GM19395 (cell line): ENCODE data around the gene ADGRF3.
"Not testable (repeated sequence)": the region's sequence is repeated elsewhere in the genome, so short reads cannot be mapped to it uniquely, and the experiment has no call there.

Experiments
- ATAC-seq: cut with Tn5 transposase; IDR thresholded peaks from one replicate; pipeline ENCODE4 v1.9.1; 2021; ENCODE audit warnings: mild to moderate bottlenecking, moderate library complexity; ENCODE audit not compliant: unreplicated experiment

ADGRF3 gene

GRCh38 chr2:26351375-26352090 lies 4.9 kb upstream of the ADGRF3 start:
- no peak for ATAC-seq

GRCh38 chr2:26349690-26350089 lies 3.1 kb upstream of the ADGRF3 start:
- no peak for ATAC-seq

GRCh38 chr2:26347286-26347865 lies 787 bp upstream of the ADGRF3 start:
- ATAC-seq: no peak

GRCh38 chr2:26345545-26346453 lies 790 bp downstream of the ADGRF3 start, which contains the start of gene SELENOI:
Gene SELENOI (plus strand): TSS chr2:26346143. CDS start chr2:26346233, 90 bp downstream.
- peak; percentile 94 for ATAC-seq

- ATAC-seq: no peak
Observed at GRCh38 chr2:26345283-26345544, 1.4 kb downstream of the ADGRF3 start.

GRCh38 chr2:26344581-26345282 lies 1.9 kb downstream of the ADGRF3 start:
- ATAC-seq: no peak

GRCh38 chr2:26340831-26341230 lies 5.8 kb downstream of the ADGRF3 start:
- no peak for ATAC-seq

- ATAC-seq: no peak
Observed at GRCh38 chr2:26337298-26337697, 9.3 kb downstream of the ADGRF3 start.

- ATAC-seq: no peak
Observed at GRCh38 chr2:26336719-26337118, 9.9 kb downstream of the ADGRF3 start.

- ATAC-seq: no peak
Observed at GRCh38 chr2:26335231-26335630, 11.4 kb downstream of the ADGRF3 start.

- no peak for ATAC-seq
Observed at GRCh38 chr2:26333293-26333692, 13.3 kb downstream of the ADGRF3 start.

GRCh38 chr2:26331321-26331720 lies 15.3 kb downstream of the ADGRF3 start:
- ATAC-seq: not testable (repeated sequence)

- ATAC-seq: no peak
Observed at GRCh38 chr2:26330604-26331003, 16.0 kb downstream of the ADGRF3 start.

- ATAC-seq: peak; percentile 80
Observed at GRCh38 chr2:26330114-26330549, 16.5 kb downstream of the ADGRF3 start.

GRCh38 chr2:26329083-26329482 lies 17.5 kb downstream of the ADGRF3 start:
- ATAC-seq: not testable (repeated sequence)

GRCh38 chr2:26327291-26328272 lies 19.0 kb downstream of the ADGRF3 start:
- no peak for ATAC-seq

- no peak for ATAC-seq
Observed at GRCh38 chr2:26326514-26326913, 20.1 kb downstream of the ADGRF3 start.

- ATAC-seq: no peak
Observed at GRCh38 chr2:26325851-26326250, 20.7 kb downstream of the ADGRF3 start.

- ATAC-seq: no peak
Observed at GRCh38 chr2:26324903-26325302, 21.7 kb downstream of the ADGRF3 start.

- not testable (repeated sequence) for ATAC-seq
Observed at GRCh38 chr2:26324479-26324878, 22.1 kb downstream of the ADGRF3 start.
